Measurements from ENCODE around the gene OR5AU1.

- TF ChIP-seq, protein P1, sequence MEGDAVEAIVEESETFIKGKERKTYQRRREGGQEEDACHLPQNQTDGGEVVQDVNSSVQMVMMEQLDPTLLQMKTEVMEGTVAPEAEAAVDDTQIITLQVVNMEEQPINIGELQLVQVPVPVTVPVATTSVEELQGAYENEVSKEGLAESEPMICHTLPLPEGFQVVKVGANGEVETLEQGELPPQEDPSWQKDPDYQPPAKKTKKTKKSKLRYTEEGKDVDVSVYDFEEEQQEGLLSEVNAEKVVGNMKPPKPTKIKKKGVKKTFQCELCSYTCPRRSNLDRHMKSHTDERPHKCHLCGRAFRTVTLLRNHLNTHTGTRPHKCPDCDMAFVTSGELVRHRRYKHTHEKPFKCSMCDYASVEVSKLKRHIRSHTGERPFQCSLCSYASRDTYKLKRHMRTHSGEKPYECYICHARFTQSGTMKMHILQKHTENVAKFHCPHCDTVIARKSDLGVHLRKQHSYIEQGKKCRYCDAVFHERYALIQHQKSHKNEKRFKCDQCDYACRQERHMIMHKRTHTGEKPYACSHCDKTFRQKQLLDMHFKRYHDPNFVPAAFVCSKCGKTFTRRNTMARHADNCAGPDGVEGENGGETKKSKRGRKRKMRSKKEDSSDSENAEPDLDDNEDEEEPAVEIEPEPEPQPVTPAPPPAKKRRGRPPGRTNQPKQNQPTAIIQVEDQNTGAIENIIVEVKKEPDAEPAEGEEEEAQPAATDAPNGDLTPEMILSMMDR (IDR thresholded peaks at IDR 0.05) = no peak
- TF ChIP-seq ZFX (IDR thresholded peaks at IDR 0.05; ENCODE audit: borderline replicate concordance) = no peak
Observed at GRCh38 chr14:21109377-21110138, 46.3 kb downstream of the OR5AU1 start.
